K562 (cell line): Measurements from ENCODE around the gene RNF112. TPM values are rescaled to one million over a fixed set of nuclear protein-coding genes. Genes with fewer than 3 reads are reported as not detected.

Experiments used
- ARID4B ChIP-seq: sonication (generic); formaldehyde crosslinking; IDR thresholded peaks from 2 replicates; pipeline ENCODE4 v1.8.0; 2022; ENCODE audit warnings: mild to moderate bottlenecking, missing genetic modification reagents
- BRD4 ChIP-seq: fragments of 200-600 bp; sonication (generic); IDR thresholded peaks from 2 replicates; pipeline ENCODE4 v1.6.1; 2017; ENCODE audit warnings: inconsistent platforms
- ILF3 ChIP-seq: fragments of 450-650 bp; IDR thresholded peaks from 2 replicates; pipeline ENCODE4 v1.6.1; 2018; ENCODE audit warnings: antibody characterized with exemption, mild to moderate bottlenecking, moderate library complexity, borderline replicate concordance
- NFATC3 ChIP-seq: fragments of 450-650 bp; IDR thresholded peaks from 2 replicates; pipeline ENCODE4 v1.6.1; 2017; ENCODE audit warnings: mild to moderate bottlenecking
- PHTF2 ChIP-seq: fragments of 250-450 bp; sonication (Bioruptor Pico); IDR thresholded peaks from 2 replicates; pipeline ENCODE4 v1.5.0; 2021; ENCODE audit warnings: mild to moderate bottlenecking
- ZNF766 ChIP-seq: fragments of 200-800 bp; sonication (Bioruptor generic); conservative IDR thresholded peaks from 2 replicates; pipeline ENCODE4 v1.6.1; 2016; ENCODE audit warnings: missing genetic modification characterization, missing compliant biosample characterization
- polyA plus RNA-seq, 8 experiments: library from polyadenylated mRNA; depleted of rRNA in 4 of 8; stranded (reverse) in 5 of 8; unstranded in 3 of 8; fragments of >200 nt; fragmentation: Nextera tagmentation in 2 of 8; fragmentation: Illumina TruSeq in 1 of 8; extraction: Ambion mirVana in 2 of 8; extraction: Trizol in 1 of 8; gene quantifications; 2 replicates each; pipeline versions ENCODE4 v1.2.1 to v1.2.3, GENCODE V29; 2011 to 2014; ENCODE audit warnings: inconsistent platforms in 1 of 8, missing spikeins in 1 of 8
- total RNA-seq, 7 experiments: library from RNA; depleted of rRNA in 6 of 7; stranded (reverse); fragments of >200 nt in 6 of 7; fragmentation: Illumina TruSeq in 2 of 7; extraction: Trizol in 2 of 7; gene quantifications; 2 replicates each; pipeline versions ENCODE4 v1.2.1 to v1.2.3, GENCODE V29; 2011 to 2021; ENCODE audit warnings: low replicate concordance in 1 of 7
- TF ChIP-seq, protein P1 (sequence below): fragments of 200-800 bp; sonication (Bioruptor generic); IDR thresholded peaks from 2 replicates; pipeline ENCODE4 v1.6.1; 2016; ENCODE audit warnings: missing genetic modification characterization, missing compliant biosample characterization
- TF ChIP-seq, protein P2 (sequence below): fragments of 450-650 bp; formaldehyde crosslinking; IDR thresholded peaks from 2 replicates; pipeline ENCODE4 v1.4.0; 2020; ENCODE audit warnings: mild to moderate bottlenecking, moderate library complexity

The RNF112 gene
- total and polyA plus RNA-seq, 9 of the 15 experiments (the other 6 are each of a cell fraction or from before 2014, with no cell fraction given): 0.05 TPM; not detected in 8

DNA sequence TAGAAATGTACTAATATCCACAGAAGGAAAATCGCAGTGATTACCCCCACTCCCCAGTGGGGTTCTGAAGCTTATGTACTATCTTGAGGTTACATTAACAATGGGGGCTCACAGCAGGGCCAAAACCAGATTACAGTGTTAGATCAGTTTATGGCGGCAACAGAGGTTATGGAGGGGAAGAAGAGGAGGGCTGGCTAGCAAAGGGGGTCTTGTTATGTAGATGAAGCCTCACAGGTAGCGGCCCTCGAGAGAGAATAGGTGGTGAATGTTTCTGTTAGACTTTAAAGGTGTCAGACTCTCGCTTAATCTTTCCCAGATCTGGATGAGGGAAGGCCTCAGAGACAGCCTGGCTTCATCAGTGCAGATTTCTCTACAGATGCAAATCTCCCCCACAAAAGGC is 22.2 kb downstream of the RNF112 start (continued):
- no peak for TF ChIP-seq BRD4
- no peak for TF ChIP-seq ILF3
- TF ChIP-seq, protein P1, sequence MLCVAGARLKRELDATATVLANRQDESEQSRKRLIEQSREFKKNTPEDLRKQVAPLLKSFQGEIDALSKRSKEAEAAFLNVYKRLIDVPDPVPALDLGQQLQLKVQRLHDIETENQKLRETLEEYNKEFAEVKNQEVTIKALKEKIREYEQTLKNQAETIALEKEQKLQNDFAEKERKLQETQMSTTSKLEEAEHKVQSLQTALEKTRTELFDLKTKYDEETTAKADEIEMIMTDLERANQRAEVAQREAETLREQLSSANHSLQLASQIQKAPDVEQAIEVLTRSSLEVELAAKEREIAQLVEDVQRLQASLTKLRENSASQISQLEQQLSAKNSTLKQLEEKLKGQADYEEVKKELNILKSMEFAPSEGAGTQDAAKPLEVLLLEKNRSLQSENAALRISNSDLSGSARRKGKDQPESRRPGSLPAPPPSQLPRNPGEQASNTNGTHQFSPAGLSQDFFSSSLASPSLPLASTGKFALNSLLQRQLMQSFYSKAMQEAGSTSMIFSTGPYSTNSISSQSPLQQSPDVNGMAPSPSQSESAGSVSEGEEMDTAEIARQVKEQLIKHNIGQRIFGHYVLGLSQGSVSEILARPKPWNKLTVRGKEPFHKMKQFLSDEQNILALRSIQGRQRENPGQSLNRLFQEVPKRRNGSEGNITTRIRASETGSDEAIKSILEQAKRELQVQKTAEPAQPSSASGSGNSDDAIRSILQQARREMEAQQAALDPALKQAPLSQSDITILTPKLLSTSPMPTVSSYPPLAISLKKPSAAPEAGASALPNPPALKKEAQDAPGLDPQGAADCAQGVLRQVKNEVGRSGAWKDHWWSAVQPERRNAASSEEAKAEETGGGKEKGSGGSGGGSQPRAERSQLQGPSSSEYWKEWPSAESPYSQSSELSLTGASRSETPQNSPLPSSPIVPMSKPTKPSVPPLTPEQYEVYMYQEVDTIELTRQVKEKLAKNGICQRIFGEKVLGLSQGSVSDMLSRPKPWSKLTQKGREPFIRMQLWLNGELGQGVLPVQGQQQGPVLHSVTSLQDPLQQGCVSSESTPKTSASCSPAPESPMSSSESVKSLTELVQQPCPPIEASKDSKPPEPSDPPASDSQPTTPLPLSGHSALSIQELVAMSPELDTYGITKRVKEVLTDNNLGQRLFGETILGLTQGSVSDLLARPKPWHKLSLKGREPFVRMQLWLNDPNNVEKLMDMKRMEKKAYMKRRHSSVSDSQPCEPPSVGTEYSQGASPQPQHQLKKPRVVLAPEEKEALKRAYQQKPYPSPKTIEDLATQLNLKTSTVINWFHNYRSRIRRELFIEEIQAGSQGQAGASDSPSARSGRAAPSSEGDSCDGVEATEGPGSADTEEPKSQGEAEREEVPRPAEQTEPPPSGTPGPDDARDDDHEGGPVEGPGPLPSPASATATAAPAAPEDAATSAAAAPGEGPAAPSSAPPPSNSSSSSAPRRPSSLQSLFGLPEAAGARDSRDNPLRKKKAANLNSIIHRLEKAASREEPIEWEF (CRISPR knock-in tag): no peak
- no peak for TF ChIP-seq ZNF766 (CRISPR knock-in tag)
- no peak for TF ChIP-seq NFATC3
- TF ChIP-seq, protein P2, sequence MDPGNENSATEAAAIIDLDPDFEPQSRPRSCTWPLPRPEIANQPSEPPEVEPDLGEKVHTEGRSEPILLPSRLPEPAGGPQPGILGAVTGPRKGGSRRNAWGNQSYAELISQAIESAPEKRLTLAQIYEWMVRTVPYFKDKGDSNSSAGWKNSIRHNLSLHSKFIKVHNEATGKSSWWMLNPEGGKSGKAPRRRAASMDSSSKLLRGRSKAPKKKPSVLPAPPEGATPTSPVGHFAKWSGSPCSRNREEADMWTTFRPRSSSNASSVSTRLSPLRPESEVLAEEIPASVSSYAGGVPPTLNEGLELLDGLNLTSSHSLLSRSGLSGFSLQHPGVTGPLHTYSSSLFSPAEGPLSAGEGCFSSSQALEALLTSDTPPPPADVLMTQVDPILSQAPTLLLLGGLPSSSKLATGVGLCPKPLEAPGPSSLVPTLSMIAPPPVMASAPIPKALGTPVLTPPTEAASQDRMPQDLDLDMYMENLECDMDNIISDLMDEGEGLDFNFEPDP (CRISPR knock-in tag): no peak
- TF ChIP-seq PHTF2 (CRISPR knock-in tag): no peak
- TF ChIP-seq ARID4B (CRISPR knock-in tag): no peak
- TF ChIP-seq, all 486 proteins: peak for 0
